GM21529 (cell line): ENCODE measurements around the gene CALR.
"Not testable (repeated sequence)": the region's sequence is repeated elsewhere in the genome, so short reads cannot be mapped to it uniquely, and the experiment has no call there.

Experiments
- ATAC-seq: cut with Tn5 transposase; IDR thresholded peaks from one replicate; pipeline ENCODE4 v1.9.1; 2021; ENCODE audit not compliant: unreplicated experiment

Gene CALR

DNA sequence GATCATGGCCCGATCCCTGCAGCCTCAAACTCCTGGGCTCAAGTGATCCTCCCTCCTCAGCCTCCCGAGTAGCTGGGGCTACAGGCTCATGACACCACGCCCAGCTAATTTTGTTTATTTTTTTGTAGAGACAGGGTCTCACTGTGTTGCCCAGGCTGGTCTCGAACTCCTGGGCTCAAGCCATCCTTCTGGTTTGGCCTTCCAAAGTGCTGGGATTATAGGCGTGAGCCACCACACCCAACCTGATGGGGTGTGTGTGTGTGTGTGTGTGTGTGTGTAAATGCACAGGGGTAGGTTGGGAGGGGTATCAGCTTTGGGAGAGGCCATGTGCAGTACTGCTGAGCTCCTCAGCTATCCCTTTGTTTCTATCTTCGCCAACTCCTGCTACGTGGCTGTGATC lies 37.7 kb downstream of the CALR start:
- not testable (repeated sequence) for ATAC-seq

DNA sequence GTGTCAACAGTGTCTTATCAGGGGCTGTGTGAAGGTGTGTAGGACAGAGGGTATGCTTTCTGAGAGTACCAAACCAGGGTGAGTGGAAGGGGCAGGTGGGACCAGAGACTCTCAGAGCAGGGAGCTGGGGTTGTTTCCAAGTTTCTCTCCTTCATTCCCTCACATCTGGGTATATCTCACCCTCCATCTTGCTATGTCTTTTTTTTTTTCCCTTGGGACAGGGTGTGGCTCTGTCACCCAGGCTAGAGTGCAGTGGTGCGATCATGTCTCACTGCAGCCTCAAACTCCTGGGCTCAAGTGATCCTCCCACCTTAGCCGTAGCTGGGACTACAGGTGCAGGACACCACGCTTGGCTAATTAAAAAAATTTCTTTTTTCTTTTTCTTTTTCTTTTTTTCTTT lies 41.6 kb downstream of the CALR start:
- ATAC-seq = no peak

DNA sequence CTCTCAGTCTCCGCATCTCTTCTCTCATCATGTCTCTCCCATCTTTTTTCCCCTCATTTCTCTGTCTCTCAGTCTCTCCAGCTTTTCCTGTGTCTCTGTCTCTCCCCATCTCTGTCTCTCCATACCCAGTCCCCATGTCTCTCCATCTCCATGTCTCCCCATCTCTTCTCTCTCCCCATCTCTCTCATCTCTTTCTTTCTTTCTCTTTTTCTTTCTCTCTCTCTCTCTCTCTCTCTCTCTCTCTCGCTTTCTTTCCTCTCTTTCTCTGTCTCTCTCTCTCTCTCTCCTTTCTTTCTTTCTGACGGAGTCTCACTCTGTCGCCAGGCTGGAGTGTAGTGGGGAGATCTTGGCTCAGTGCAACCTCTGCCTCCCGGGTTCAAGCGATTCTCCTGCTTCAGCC lies 44.2 kb downstream of the CALR start:
- ATAC-seq = no peak

DNA sequence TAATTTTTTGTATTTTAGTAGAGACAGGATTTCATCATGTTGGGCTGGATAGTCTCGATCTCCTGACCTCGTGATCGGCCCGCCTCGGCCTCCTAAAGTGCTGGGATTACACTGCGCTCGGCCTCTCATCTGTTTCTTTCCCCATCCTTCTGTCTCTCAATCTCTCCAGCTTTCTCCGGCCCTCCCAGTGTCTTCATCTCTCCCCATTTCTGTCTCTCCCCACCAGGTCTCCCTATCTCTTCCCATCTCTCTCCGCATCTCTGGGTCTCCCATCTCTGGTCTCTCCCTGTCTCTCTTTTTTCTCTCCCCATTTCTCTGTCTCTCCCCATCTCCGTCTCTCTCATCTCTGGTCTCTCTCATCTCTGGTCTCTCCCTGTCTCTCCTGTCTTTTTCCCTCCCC lies 44.7 kb downstream of the CALR start:
- ATAC-seq = no peak

DNA sequence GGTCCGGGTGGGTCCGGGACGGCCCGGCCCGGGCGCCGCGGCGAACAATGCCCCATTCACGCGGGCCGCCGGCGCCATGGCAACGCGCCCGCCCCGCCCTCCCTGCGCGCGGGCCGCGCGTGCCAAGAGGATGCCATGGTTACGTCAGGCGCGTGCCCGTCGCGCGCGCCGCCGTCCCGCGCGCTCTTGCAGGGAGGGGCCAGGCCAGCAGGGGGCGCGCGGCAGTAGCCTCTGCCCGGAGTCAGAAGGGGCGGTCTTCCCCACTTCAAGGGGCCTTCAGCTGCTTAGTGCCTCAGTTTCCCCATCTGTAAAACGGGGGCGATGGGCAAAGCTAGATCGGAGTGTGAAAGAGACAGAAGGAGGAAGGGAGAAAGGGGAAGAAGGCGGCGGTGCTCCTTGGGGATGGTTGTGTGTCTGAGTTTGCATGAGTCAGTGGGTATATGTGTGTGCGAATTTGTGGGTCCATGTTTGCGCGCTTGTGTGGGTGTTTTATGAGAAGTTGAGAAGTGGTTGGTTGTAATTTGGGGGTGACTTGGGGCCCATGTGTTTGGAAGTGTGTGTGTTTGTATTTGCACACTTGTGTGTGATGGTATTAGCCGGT lies 45.2 kb downstream of the CALR start:
- ATAC-seq = no peak

DNA sequence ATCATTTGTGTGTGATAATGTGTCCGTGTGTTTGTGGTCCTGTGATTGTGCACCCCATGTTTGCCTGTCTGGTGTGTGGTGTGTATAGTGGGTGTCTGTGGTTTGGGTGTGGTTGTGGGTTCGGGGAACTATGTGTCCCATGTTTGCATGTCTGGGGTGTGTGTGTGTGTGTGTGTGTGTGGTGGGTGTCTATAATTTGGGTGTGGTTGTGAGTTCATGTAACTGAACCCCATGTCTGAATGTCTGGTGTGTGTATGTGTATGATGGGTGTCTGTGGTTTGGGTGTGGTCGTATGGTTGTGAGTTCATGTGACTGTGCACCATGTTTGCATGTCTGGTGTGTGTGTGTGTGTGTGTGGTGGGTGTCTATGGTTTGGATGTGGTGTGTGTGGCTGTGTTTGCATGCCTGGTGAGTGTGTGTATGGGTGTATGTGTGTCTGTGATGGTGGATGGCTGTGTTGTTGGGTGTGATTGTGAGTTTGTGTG lies 45.8 kb downstream of the CALR start:
- ATAC-seq = no peak

DNA sequence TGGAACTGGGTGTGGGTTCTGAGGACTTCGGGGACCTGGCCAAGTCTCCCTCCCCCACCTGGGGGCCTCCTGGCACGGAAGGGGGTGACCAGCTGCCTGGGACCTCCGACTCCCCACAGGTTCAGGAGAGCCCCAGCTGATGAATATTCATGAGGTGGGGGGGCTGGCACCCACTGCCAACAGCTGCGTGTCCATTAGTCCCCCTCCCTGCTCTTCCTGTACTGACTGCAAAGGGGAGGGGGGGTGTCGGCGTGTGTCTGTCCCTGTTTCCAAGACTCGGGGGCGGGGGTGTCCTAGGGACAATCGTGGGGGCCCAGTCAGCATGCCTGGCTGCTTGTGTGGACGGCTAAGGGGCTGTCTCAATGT lies 46.3 kb downstream of the CALR start:
- no peak for ATAC-seq

DNA sequence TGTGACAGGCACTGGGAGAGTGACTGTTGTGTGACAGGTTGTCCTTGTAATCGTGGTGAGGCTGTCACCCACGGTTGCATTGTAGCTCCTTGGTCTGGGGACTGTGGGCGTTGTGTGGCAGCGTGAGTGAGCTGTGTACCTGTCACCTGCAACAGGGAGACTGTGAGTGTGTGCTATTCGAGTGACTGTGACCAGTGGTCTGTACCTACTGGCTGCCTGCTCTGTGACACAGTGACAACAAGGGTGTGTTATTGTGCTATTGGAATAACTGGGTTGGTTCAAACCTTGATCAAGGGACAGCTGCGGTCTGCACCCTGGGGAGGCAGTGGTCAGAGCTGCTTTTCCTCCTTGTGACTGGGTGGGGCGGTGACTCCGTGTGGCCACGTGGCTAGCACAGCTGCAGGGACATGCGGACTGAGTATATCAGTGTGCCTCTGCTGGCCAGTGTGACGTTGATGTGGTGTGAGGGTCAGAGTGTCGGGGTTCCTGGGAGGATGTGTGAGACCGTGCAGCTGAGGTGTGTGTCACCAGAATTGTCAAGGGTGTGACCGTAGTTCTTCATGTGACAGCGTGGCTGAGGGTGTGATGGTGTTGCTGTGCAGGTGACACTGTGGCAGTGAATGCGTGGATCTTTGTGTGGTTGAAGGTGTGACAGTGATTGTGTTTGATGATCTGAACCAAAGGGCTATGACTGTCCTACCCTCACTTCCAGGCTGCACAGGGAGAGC lies 46.8 kb downstream of the CALR start:
- ATAC-seq = no peak

DNA sequence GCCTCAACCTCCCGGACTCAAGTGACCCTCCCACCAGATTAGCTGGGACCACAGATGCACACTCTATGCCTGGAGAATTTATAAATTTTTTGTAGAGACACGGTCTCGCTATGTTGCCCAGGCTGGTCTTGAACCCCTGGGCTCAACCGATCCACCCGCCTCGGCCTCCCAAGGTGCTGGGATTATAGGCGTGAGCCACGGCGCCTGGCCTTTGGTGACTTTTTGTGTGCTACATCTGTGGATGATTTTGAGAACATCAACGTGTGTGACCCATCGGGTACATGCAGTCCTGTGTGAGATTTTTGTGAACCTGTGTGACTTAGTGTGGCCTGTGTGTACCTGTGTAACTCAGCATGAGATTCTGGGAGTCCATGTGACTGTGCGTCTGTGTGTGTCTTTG lies 48.3 kb downstream of the CALR start:
- no peak for ATAC-seq

DNA sequence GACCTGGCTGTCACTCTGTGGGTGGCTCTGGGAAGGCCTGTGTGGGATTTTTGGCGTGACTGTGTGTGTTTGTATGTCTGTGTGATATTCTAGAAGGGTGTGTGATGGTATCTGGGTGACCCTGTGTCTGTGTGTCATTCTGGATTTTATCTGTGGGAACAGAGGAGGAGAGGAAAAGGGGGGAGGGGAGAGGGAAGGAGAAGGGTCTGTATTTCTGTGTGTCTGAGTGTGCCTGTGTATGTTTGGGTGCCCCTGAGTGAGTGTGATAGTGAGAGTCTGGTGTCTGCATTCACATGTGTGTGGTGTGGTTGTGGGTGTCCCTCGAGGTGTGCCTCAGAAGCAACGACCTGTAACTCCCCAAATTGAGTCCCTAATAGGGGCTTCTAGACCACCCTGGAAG lies 48.8 kb downstream of the CALR start:
- no peak for ATAC-seq

DNA sequence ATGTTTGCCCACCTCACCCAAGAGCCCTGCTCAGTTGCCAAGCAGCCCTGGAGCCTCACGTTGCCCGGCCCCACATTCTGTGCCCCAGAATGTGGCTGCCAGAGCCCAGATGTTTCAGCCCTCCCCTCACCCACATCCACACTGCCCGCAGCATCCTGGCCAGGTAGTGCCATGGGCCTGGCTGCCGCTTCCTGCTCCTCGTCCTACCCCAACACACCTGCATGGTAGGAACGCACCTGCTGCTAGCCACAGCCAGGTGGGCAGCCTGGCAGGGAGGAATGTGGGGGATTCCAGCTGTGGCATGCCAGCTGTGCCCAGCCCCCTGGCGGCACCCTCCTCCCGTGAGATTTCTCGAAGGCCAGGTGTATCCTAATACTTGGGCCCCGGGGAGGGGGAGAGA lies 49.4 kb downstream of the CALR start:
- no peak for ATAC-seq

DNA sequence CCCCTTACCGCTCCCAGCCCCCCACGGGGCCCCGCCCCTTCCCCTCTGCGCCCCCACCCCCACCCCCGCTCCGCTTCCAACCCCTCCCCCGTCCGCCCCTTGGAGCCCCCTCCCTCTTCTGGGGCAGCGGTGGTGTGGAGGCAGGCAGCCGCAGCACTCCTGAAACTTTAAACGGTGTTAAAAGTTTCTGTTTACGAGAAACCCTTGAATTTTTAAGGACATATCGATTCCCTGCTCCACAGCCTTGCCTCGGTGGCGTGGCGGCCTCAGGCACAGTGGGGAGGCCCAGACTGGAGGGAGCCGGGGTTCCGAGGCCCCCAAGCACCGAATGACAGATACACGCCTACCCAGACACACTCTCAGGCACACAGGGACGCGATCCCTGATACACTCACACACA lies 52.0 kb downstream of the CALR start:
- no peak for ATAC-seq

DNA sequence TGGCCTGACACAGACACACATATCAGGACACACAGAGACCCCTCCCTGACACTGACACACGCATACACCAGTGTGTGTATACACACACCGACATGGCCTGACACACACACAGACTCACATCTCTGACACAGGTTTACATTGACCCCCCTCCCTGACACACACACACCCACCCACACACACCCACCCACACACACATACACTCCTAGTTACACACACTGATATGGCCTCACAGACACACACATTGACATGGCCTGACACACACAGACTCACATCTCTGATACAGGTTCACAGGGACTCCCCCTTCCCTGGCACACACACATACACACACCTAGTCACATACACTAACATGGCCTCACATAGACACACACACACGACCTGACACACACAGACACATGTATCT lies 52.4 kb downstream of the CALR start:
- no peak for ATAC-seq

DNA sequence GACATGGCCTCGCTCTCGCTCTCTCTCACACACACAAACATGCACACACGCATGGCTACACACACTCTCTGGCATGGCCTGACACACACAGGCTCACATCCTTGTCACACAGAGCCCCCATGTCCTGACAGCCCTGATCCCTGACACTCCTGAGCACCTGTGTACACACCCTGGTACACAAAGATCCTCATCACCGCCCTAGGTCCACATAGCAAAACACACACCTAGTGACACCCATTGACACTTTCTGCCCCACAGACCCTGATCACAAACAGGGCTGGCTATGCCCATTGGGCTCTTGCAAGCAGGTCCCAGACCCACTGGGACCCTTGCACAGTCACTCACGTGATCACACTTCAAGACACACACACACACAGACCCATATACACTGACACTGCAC lies 52.9 kb downstream of the CALR start:
- no peak for ATAC-seq

DNA sequence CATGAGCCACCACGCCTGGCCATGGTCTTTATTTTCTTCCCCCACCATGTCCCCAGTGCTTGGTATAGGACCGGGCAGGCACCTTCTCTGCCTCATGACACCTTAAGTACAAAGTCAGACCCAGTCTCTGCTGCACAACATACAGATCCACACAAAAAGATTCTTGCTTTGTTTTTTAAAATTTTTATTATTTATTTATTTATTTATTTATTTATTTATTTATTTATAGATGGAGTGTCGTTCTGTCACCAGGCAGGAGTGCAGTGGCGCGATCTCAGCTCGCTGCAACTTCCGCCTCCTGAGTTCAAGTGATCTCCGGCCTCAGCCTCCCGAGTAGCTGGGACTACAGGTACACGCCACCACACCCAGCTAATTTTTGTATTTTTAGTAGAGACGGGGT lies 54.3 kb downstream of the CALR start:
- no peak for ATAC-seq

DNA sequence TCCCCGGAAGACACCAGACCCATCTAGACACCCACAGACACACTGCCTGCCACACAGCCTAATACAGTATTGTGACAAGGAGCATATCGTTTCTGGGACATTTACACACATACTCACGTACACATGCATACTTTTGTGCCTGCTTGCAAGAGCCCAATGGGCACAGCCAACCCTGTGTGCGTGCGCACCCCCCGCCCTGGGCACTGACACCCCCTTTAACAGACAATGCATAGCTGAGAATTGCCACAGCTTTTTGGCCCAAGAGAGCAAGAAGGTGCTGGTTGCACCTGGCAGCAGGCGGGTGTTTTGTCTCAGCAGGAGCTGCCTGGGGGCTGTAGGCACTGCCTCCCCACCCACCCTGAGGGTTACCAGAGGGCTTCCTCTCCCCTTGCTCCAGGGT lies 55.2 kb downstream of the CALR start:
- no peak for ATAC-seq
